GM06990 (cell line): ENCODE measurements around the gene NPAS3.

Experiments used
- DNase-seq: peaks from one replicate; pipeline ENCODE4 v3.0.0-alpha.2; 2011; ENCODE audit not compliant: insufficient read length; ENCODE audit errors: extremely low read depth
- H3K27me3 ChIP-seq: replicated peaks from 2 replicates; pipeline ENCODE4 v1.6.0; 2011; ENCODE audit warnings: low read length; ENCODE audit not compliant: control insufficient read depth, insufficient read depth
- H3K36me3 ChIP-seq: 2 replicates; pipeline ENCODE4 v1.5.1; 2011; ENCODE audit warnings: low read length; ENCODE audit not compliant: control insufficient read depth, insufficient read depth
- H3K4me3 ChIP-seq: replicated peaks from 2 replicates; pipeline ENCODE4 v1.5.1; 2011; ENCODE audit warnings: low read depth, mild to moderate bottlenecking, control low read depth, low read length
- CTCF ChIP-seq: IDR thresholded peaks from 2 replicates; pipeline ENCODE4 v1.5.1; 2011; ENCODE audit warnings: low read length, control low read depth, mild to moderate bottlenecking, inconsistent platforms; ENCODE audit not compliant: insufficient read depth, poor library complexity, severe bottlenecking

Gene NPAS3

GRCh38 chr14:33309106-33309505 lies 370.4 kb downstream of the NPAS3 start:
- no peaks in the 10 kb centered on the region for H3K36me3 ChIP-seq
- no peaks in the 10 kb centered on the region for H3K27me3 ChIP-seq
- H3K4me3 ChIP-seq, result no peak overlapping the region
- DNase-seq, result no peak
- no peak for TF ChIP-seq CTCF

GRCh38 chr14:33315217-33315616 lies 376.5 kb downstream of the NPAS3 start:
- Histone ChIP-seq H3K4me3 (no peak overlapping the region), H3K36me3 (no peaks in the 10 kb centered on the region), H3K27me3 (no peaks in the 10 kb centered on the region)
- no peak for DNase-seq
- TF ChIP-seq CTCF, result no peak

- H3K27me3 ChIP-seq, result no peaks in the 10 kb centered on the region
- no peak overlapping the region for H3K4me3 ChIP-seq
- no peak for TF ChIP-seq CTCF
- no peaks in the 10 kb centered on the region for H3K36me3 ChIP-seq
- DNase-seq, result no peak
These were observed 377.0 kb downstream of the NPAS3 start for GRCh38 chr14:33315721-33316120.

- DNase-seq, result no peak
- H3K27me3 ChIP-seq, result no peaks in the 10 kb centered on the region
- H3K36me3 ChIP-seq, result no peaks in the 10 kb centered on the region
- no peak for TF ChIP-seq CTCF
- H3K4me3 ChIP-seq, result no peak overlapping the region
These were observed 379.0 kb downstream of the NPAS3 start for GRCh38 chr14:33317675-33318074.

GRCh38 chr14:33323979-33324378 lies 385.3 kb downstream of the NPAS3 start:
- Histone ChIP-seq H3K27me3 (no peaks in the 10 kb centered on the region), H3K4me3 (no peak overlapping the region), H3K36me3 (no peaks in the 10 kb centered on the region)
- no peak for TF ChIP-seq CTCF
- DNase-seq, result no peak
